ENCODE measurements around the gene EGLN3.
"Not testable (repeated sequence)": the region's sequence is repeated elsewhere in the genome, so short reads cannot be mapped to it uniquely, and the experiment has no call there.

The EGLN3 gene

GRCh38 chr14:33934043-33934750 is 16.7 kb downstream of the EGLN3 start:
- DNase-seq: no peak

DNA sequence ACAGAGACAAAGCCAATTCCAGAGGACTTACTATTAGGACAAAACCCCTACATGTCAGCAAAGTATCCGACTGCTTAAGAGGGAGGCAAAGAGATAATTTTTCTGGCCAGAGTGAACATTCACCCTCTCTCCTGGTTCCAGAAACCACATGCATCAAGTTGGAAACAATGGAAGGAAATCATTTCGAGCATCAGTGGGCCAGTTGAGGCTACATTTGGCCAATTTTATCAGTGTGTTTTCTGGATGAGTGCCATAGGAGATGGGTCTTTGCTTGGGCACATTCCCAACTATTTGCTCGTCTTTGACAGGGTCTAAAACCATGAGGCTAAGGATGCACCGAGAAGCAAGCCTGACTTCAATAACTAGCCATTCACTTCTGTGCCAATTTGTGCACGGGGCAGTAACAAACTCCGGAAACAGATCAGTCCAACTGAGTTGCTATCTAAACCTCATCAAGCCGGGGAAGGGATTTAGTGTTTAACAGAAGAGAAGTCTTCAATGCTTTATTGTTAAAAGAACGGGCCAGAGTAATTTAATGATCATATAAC is 17.4 kb downstream of the EGLN3 start:
- DNase-seq: no peak

DNA sequence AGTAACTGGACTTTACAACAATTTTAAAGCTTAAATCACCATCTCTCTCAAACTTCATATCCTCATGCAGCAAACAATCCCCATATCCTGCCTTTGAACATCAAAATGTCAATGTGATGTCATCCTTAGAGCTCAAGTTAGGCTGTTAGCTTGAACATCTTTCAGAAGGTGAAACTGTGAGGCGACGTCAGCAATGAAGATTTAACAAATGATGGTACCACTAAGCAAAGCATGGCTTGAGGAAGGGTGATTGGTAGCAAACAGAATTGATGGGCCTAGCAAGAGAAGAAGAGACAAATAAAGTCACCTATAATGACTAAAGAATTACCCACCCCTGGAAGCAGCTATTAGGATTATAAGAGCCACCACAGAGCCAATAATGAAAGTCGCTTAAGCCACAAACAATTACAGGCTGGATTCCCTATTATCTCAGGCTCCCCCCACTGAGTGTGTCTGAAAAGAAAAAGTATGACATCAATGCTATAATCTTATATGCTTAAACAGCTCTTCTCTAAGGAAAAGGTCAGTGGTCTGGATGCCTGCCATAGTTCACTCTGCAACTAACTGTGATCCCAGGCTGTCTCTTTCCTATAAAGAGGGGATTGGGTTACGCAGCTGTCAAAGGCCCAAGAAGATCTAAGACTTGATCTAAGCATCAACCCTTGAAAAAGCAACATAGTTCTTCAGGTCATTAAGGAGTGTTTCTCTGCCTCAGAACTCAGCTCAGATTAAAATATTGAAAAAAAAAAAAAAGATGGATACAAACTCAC is 18.1 kb downstream of the EGLN3 start:
- DNase-seq: no peak

GRCh38 chr14:33932033-33932432 is 18.8 kb downstream of the EGLN3 start:
- DNase-seq: no peak

DNA sequence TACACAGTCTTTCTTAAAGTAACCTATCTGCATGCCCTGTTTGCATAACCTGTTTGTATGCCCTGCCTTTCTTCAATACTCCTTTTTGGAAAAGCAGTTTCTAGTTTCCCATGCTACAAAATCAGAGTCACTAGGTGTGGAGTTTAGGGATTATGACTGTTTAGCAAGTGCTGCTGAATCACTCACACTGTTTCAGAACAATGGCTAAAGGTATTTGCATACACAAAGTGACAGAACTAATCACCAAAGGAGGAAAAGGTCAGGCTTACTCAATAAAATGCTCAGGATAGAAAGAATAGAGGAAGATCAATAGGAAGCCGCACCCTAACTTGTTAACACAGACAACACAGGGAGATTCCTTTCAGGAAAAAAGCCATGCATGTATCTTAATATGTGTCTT is 19.4 kb downstream of the EGLN3 start:
- no peak for DNase-seq

DNA sequence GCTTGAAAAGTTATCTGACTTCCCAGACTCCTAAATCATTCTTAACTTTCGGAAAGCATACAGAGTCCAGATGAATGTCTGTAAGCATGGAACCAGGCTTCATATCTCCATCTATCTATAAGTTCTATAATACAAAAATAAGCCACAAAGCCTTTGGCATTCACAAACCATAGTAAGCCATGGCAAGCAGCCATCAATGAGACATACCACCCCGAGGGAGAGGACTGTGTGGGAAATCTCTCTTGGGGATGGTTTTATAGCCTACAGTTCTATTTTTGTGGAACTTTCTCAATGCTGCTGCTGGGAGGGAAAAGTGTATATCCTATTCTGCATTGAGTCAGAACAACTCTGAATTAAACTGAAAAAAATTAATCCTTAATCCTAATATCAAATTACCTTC is 20.4 kb downstream of the EGLN3 start:
- no peak for DNase-seq

- no peak for DNase-seq
Measured at GRCh38 chr14:33929799-33930408, 21.0 kb downstream of the EGLN3 start.

DNA sequence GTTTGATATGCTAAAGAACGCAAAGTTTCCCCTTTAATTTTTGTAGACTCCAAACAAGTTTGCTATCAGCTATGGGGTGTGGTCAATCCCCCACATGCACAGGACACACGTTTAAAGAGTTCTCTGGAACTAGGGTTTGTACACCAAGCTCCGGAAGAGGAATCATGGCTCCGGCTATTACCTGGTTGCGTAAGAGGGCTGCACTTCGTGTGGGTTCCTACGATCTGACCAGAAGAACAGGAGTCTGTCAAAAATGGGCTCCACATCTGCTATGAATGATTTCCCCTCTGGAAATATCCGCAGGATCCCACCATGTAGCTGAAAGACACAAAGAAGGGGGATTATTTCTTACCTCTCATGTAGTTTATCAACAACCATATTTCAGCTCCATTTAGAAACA is 22.0 kb downstream of the EGLN3 start:
- DNase-seq: no peak

DNA sequence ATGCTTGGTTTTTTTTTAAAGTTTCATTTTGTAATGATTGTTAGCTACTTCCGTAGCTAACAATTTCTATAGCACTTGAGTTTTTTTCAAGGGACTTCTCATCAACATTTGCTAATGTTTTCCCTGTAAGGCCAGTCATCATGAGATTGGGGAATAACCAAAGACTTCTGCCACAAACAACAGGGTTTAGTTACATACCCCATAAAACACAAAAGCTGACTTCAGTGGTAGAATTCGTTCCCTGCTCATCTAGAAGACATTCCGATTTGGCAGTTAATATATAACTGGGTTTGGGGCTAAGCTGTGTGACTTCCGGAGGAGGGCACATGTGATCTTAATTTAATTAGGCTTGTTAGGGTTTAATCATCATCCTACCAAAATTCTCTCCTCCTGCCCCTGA is 22.9 kb downstream of the EGLN3 start:
- DNase-seq: no peak

DNA sequence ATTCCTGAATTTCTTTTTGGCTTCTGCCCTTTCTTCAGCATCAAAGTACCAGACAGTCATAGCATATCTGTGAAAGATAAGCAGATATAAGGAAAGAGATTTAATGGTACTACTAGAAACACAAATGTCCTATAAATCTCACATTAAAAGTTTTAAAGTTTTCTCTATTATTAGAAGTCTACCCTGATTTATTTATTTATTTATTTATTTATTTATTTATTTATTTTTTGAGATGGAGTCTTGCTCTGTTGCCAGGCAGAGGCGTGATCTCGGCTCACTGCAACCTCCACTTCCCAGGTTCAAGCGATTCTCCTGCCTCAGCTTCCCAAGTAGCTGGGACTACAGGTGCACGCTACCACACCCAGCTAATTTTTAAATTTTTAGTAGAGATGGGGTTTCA is 23.9 kb downstream of the EGLN3 start:
- not testable (repeated sequence) for DNase-seq

GRCh38 chr14:33925946-33926345 is 24.9 kb downstream of the EGLN3 start:
- DNase-seq: no peak

DNA sequence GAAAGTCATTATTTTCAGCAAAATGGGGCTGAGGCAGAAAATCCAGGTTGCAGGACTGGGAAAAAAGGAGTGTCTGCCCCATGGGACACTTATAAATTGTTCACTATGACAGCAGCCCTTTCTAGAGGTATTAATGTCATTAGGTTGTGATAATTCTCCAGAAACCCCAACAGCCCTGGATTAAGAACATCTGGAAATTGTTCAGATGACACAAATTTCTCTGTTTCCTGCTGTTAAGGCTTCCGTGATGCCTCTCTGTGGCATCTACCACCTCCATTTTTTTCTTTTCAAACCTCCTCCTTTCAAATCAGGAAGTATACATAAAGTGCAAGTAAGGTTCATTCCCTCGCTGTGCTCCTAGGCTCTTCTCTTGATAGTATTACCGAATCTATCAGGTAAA is 25.6 kb downstream of the EGLN3 start:
- no peak for DNase-seq

DNA sequence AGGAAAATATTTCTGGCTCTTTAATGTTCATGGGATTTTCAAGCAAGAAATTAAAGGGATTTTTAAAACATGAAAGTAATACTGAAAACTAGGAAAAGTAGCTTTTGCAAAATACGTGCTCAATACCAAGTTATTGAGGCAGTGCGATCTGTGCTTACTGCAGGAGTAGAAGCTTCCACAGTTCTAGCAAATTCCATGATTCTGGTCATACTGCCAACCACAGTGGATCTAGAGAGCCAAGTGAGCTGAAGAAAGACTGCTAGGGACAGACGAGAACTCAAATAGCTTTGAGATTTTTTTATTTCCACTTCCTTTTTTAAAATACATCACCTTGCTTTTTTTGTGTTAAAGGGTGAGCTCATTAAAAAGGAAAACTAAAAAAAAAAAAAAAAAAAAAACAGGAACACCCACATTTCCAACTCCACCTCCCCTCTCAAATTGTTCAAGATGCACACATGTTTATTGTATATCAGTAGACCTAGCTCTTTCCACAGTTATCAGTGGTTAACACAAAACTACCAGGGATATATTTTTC is 26.2 kb downstream of the EGLN3 start:
- no peak for DNase-seq

- DNase-seq: no peak
Measured at GRCh38 chr14:33922125-33922524, 28.7 kb downstream of the EGLN3 start.

GRCh38 chr14:33918256-33918655 is 32.6 kb downstream of the EGLN3 start:
- no peak for DNase-seq

- DNase-seq: no peak
Measured at GRCh38 chr14:33917661-33918060, 33.2 kb downstream of the EGLN3 start.

DNA sequence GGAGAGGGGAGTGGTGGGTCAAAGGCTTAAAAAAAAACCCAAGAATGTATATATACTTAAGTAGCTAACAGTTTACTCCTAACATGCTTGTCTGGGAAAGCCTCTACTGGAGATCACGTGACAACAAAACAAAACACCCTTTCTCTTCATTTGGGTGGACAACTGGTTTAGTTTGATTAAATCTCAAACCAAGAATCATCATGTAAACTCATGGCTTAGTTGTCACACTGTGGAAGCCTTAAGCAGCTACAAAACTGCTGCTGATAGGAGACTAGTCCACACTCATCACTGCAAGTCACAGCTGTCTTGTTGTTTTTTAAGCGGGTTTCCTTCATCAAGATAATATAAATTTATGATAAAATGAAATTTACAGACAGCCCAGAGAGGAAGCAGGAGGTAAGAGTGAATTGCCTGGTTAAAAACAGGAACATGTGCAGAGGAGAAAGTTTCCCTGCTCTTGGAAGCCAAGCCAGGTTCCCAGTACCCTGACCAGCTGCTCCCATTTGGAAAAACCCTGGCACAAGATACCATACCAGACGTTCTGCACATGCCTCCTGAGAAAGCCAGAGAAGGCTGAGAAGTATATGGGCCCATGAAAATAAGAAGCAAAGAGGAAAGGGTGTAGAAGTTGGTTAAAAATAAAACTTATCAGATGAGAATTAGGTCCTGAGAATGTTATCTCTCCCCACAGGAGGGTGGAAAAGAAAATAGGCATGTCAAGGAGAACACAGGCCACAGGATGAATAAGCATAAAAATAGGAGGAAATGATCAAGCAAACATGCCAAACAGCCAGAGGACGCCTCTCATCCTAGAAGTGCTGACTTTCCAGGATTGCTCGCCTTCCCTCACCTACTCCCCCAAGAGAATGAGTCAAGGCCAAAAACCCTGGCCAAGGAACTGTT is 34.0 kb downstream of the EGLN3 start:
- no peak for DNase-seq

DNA sequence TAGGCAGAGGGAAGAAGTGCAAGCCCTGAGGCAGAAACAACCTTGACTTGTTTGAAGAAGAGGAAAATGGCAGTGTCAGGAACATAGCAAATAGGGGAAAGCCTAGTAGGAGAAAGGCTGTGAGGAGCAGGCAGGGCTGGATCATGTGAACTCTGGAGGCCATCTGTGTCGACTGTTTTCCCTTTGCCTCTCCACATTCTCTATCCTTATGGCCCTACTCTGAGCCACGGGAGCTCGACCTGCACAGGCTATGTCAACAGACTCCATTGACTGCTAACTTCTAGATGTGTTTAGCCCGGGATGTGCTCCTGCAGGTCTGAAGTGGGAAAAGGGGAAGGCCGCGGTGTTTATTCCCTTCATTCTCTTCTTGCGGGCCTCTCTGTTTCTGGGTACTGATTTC is 35.2 kb downstream of the EGLN3 start:
- DNase-seq: no peak

DNA sequence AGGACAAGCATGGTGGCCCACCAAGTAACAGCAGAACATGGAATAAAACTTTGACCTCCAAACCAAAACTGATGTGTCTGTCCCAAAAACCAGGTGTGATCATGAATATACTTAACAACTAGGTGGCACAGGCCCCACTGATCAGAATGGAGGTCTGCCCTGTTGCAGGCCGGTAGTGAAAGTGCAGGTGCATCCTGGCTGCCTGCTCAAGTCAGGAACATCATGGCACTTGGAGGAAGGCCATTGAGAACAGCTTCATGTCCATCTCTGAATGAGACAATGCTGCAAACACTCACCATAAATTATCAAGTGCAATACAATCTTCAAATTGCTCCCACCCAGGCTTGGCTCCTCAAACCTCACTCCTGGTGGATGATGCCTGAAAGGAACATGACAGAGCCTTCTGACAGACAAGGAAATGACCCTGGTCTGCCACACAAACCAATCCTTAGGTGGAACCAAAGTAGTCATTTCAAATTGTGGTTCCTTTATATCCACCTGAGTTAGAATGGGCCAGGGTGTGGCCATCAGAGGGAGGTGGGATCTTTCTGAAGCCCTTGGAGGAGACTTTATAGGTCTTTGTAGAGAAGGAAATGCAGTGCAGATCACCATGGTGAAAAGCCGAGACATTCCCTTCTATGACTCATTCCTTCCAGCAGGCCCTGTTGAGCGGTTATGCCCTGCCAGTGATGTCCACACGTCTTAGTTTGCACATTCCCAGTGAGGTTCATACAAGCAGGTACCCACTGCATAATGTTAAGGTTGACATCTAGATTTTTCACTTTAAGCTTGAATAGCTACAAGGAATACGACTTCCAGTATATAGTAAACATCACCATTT is 36.0 kb downstream of the EGLN3 start:
- no peak for DNase-seq

DNA sequence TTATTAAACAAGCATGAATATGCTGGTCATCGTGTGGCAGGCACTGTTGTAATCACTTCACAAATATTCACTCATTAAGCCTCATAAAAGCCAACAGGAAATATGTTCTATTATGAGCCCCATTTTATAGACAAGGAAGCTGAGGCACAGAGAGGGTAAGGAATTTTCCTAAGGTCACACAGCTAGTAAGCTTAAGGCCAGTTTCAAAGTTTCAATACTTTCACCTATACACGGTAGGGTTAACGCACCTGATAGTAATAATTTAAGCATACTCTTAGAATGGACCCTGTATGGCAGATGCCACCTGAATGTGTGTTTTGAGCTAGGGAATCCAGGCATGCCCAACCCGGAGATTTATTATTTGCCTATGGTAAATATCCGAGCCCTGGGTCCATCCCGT is 39.8 kb downstream of the EGLN3 start:
- DNase-seq: no peak

DNA sequence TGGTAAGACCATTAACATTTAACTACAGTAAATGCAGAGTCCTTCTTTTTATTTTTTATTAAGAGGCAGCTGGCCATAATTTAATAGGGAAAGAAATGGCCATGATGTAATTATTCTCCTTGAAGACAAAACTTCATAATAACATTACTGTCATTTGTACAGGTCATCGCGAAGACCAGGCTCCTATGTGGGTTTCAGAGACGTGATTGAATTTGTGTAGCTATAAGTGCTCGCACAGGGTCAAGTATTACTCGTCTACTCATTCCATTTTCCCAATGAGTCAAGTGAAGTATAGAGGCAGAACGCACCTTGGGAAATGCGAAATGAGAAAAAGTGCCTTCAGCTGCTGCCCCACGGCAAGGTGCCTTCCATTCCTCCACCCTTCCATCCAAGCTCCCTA is 40.4 kb downstream of the EGLN3 start:
- DNase-seq: no peak

Measured in activated CD4-positive, alpha-beta T cell treated with anti-CD3 and anti-CD28 coated beads, Interleukin-2, Interleukin-6, amounts not matched to agents 100 ng/mL and 50 ng/mL, durations not matched to agents 16 hours and 8 hours (primary cell).